Mammary epithelial cell (primary cell): Measurements from ENCODE around the gene SH3TC1.

Experiments used
- CTCF ChIP-seq, 2 donors: IDR thresholded peaks in 1 of 2; conservative IDR thresholded peaks in 1 of 2; 2 replicates each; pipeline ENCODE4 v1.5.1; 2011 to 2012; ENCODE audit warnings: inconsistent platforms in 2 of 2, low read length in 2 of 2, mild to moderate bottlenecking in 2 of 2, control low read depth in 1 of 2, low read depth in 1 of 2; ENCODE audit not compliant: insufficient read depth in 1 of 2; ENCODE audit errors: extremely low read depth in 1 of 2
- EZH2 ChIP-seq: IDR thresholded peaks from 2 replicates; pipeline ENCODE4 v1.6.1; 2012; ENCODE audit warnings: low read length, inconsistent platforms, borderline replicate concordance

- TF ChIP-seq CTCF (conservative IDR thresholded peaks at IDR 0.05 in 1 of 2, IDR thresholded peaks at IDR 0.05 in 1 of 2; ENCODE audit: extremely low read depth in 1 of 2, insufficient read depth in 1 of 2, low read depth in 1 of 2, low read length in 2 of 2) (no peak), EZH2 (no peak)
Observed at GRCh38 chr4:8179074-8179473, 20.0 kb upstream of the SH3TC1 start.
